Measurements from ENCODE around the gene RFTN2.
"Not testable (repeated sequence)": the region's sequence is repeated elsewhere in the genome, so short reads cannot be mapped to it uniquely, and the experiment has no call there.

RFTN2 gene

GRCh38 chr2:197713271-197713670 is 37.9 kb upstream of the RFTN2 start:
- TF ChIP-seq CREB5 (CRISPR knock-in tag; IDR thresholded peaks at IDR 0.05; ENCODE audit: low read depth) (no peak), TSHZ2 (CRISPR knock-in tag; IDR thresholded peaks at IDR 0.05) (no peak), ZFP3 (CRISPR knock-in tag; IDR thresholded peaks at IDR 0.05) (no peak), RARB (CRISPR knock-in tag; IDR thresholded peaks at IDR 0.05) (no peak)
- ATAC-seq, result no peak

- no peak for TF ChIP-seq ZC3H10 (CRISPR knock-in tag; IDR thresholded peaks at IDR 0.05)
- no peak for TF ChIP-seq CSDC2 (CRISPR knock-in tag; IDR thresholded peaks at IDR 0.05)
- TF ChIP-seq ZNF70 (CRISPR knock-in tag; IDR thresholded peaks at IDR 0.05), result no peak
- ATAC-seq, result no peak
Observed at GRCh38 chr2:197711578-197711977, 36.2 kb upstream of the RFTN2 start.

GRCh38 chr2:197710424-197711042 is 35.1 kb upstream of the RFTN2 start:
- no peak for ATAC-seq
- no peak for TF ChIP-seq ZNF8 (CRISPR knock-in tag; IDR thresholded peaks at IDR 0.05)
- TF ChIP-seq OSR1 (CRISPR knock-in tag; IDR thresholded peaks at IDR 0.05), result no peak
- no peak for TF ChIP-seq ARNTL (CRISPR knock-in tag; IDR thresholded peaks at IDR 0.05; ENCODE audit: borderline replicate concordance, low read depth)
- TF ChIP-seq ESRRG (CRISPR knock-in tag; IDR thresholded peaks at IDR 0.05), result no peak
- TF ChIP-seq ZNF565 (CRISPR knock-in tag; conservative IDR thresholded peaks at IDR 0.05; ENCODE audit: low read depth), result no peak
- TF ChIP-seq ISL1 (CRISPR knock-in tag; IDR thresholded peaks at IDR 0.05), result no peak
- TF ChIP-seq ZC3H10 (CRISPR knock-in tag; IDR thresholded peaks at IDR 0.05), result no peak
- no peak for TF ChIP-seq TOX (CRISPR knock-in tag; IDR thresholded peaks at IDR 0.05; ENCODE audit: borderline replicate concordance)
- no peak for TF ChIP-seq PPARA (CRISPR knock-in tag; IDR thresholded peaks at IDR 0.05; ENCODE audit: borderline replicate concordance)
- TF ChIP-seq SNAI2 (CRISPR knock-in tag; IDR thresholded peaks at IDR 0.05), result no peak
- no peak for TF ChIP-seq ZFP30 (CRISPR knock-in tag; IDR thresholded peaks at IDR 0.05)

GRCh38 chr2:197709140-197709539 is 33.8 kb upstream of the RFTN2 start:
- ATAC-seq, result not testable (repeated sequence)

- TF ChIP-seq ISL1 (CRISPR knock-in tag; IDR thresholded peaks at IDR 0.05), result peak; percentile 15; the same call in 1 of the 2 replicates
- TF ChIP-seq ZFP30 (CRISPR knock-in tag; IDR thresholded peaks at IDR 0.05), result no peak
- TF ChIP-seq CSRNP3 (CRISPR knock-in tag; IDR thresholded peaks at IDR 0.05), result no peak
- ATAC-seq, result no peak
Observed at GRCh38 chr2:197708331-197708730, 32.9 kb upstream of the RFTN2 start.

GRCh38 chr2:197707316-197708213 is 32.2 kb upstream of the RFTN2 start:
- TF ChIP-seq PPARA (CRISPR knock-in tag; IDR thresholded peaks at IDR 0.05; ENCODE audit: borderline replicate concordance) (no peak), CSDC2 (CRISPR knock-in tag; IDR thresholded peaks at IDR 0.05) (no peak), ARNTL (CRISPR knock-in tag; IDR thresholded peaks at IDR 0.05; ENCODE audit: borderline replicate concordance, low read depth) (no peak), TCF4 (CRISPR knock-in tag; IDR thresholded peaks at IDR 0.05; ENCODE audit: borderline replicate concordance) (no peak), POU6F1 (CRISPR knock-in tag; IDR thresholded peaks at IDR 0.05; ENCODE audit: borderline replicate concordance, low read depth) (no peak), GLIS3 (CRISPR knock-in tag; IDR thresholded peaks at IDR 0.05) (no peak), ZNF8 (CRISPR knock-in tag; IDR thresholded peaks at IDR 0.05) (no peak)
- ATAC-seq, result peak; percentile 26

Measured in SK-N-SH treated with all-trans-retinoic acid at 6 μM for 48 hours (cell line).